UCSD-AML1 (cell line): ENCODE results near the gene HOXA7.
A peak's percentile ranks its signal among the peaks of the same experiment; 100 is the strongest.

Source experiments
- DNase-seq: peaks from one replicate; lab custom pipeline; 2025; ENCODE audit not compliant: unreplicated experiment; lab: John Stamatoyannopoulos, UW

Gene HOXA7

GRCh38 chr7:27160546-27161213, 4.2 kb upstream of the HOXA7 start:
- peak; percentile 75 for DNase-seq

DNA sequence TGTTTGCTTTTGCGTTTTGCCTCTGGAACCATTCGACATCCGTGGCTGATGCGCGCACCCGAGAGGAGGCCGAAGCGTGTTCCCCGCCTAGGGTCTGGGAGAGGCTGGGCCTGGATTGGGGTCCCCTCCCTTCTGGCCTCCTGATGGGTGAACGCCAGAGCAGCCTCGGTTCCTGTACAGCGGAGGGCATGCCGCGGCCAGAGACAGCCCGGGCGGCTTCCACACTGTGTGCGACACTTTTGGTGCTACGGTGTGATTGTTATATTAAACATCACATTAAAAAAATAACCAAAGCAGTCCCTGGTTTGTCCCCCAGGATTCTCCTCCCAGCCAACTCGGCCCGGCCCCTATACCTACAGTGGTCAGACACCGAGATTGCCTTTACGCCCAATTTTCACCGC, 3.7 kb upstream of the HOXA7 start:
- DNase-seq = peak; percentile 34

DNA sequence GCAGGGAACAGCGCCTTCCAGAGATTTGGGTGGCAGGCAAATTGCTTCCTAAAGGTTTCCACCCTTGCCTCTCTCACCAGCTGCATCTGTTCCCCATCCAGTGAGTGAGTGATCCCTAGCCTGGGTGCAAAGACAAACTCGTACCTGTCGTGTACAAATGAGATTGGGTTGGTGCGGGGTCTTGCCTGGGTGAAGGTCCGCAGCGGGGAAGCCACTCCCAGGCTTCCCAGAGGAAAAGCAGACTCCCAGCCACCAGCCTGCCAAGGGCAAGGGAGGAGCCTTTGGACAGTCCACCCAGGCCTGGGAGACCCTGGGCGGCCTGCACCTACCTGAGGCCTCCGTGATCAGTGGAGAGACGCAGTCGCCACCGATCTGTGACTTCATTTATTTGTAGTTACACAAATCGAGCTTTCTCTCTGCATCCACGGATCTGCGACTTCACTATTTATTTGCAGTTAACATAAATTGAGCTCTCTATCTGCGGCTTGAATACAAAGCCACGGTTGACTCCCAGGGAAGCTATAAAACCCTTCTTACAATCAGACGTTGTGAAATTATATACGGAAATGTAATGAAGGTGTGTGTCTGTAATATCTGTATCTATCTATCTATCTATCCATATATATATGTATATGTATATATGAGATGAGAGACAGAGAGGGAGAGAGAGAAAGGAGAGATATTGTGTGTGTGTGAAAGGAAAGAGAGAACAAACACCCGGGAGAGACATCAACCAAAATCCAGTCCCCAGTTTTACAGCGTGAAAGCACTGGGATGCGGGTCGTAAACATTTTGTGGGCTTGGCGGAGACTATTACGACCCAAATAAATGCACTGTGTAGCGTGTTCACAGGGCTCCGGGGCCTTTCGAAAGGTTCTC, 3.0 kb upstream of the HOXA7 start:
- DNase-seq = peak; percentile 17

DNA sequence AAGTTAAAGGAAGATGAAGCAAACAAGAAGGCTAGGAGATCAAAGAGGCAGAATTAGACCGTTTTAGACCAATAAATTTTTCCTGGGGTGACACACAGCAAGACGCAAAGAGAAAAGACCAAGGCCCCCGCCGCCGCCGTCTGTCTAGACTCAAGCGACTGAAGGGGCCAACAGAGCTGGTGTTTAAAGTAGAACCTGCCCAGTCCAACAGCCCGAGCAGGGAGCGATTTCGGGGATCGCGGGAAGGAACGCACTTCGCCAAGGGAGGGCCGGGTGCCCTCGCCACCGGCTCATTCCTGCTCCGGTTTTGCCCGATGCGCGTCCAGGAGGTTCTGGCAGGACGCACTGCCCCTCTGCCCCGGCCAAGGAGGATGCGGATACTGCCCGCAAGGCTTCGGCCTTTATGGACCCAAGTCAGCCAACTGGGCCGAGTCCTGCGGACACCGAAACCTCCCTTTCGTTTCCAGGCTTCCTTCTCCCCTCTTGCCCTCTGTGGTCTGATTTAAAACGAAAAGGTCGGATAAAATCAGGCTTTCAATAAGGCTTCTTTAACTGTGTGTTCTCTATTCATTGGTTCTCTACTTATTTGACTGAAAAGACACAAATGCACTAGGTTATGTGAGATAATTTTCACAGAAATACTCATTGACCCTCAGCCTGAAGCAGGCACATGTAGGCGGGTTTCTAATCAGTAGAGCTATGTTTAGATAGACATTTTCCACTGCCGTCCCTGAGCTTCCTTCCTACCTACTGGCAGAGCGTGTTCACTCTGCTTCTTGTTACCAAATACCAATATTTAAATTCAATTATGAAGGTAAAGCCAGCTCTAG, 2.2 kb upstream of the HOXA7 start:
- peak; percentile 21 for DNase-seq

- peak; percentile 42 for DNase-seq
These were observed 1.4 kb upstream of the HOXA7 start for GRCh38 chr7:27157702-27158431.

GRCh38 chr7:27156916-27157701, 634 bp upstream of the HOXA7 start:
- peak; percentile 24 for DNase-seq

DNA sequence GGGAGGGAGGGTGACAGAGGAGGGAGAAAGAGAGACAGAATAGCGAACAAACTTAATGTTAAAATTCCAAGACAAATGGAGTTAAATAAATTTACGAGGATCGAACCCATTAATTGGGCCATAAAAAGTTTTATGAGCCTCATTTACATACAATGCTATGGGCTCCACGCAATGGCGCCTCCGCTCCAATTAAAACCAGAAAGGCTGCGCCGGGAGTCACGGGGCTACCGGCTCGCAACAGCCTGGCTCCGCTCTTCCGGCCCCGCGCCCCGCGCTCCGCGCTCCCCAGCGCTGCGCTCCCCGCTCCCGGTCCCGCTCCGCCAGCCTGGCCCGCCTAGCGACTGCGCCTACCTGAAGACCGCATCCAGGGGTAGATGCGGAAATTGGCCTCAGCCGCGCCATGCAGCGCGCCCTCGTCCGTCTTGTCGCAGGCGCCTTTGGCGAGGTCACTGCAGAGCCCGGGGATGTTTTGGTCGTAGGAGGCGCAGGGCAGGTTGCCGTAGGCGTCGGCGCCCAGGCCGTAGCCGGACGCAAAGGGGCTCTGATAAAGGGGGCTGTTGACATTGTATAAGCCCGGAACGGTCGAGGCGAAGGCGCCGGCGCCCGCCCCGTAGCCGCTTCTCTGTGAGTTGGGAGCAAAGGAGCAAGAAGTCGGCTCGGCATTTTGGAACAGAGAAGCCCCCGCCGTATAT, 513 bp downstream of the HOXA7 start:
- peak; percentile 34 for DNase-seq

GRCh38 chr7:27154901-27155815, 1.3 kb downstream of the HOXA7 start:
- no peak for DNase-seq

GRCh38 chr7:27154369-27154768, 2.1 kb downstream of the HOXA7 start:
- no peak for DNase-seq

DNA sequence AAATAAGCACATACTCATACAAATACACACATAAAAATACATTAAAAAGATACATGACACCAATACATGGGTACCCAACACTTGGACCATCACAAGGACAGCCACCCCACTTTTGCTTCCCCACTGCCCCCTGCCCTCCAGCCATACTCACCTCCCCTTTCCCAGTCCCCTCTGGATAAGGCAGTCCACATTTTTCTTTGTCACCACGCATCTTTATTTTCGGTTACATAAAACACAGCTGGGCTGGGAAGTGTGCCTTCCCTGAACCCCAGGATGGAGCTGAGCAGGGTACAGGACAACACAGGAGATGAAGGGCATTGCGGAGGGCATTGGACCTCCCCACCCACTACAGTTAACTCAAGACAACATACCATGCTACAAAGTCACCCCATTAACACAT, 2.9 kb downstream of the HOXA7 start:
- DNase-seq = no peak

DNA sequence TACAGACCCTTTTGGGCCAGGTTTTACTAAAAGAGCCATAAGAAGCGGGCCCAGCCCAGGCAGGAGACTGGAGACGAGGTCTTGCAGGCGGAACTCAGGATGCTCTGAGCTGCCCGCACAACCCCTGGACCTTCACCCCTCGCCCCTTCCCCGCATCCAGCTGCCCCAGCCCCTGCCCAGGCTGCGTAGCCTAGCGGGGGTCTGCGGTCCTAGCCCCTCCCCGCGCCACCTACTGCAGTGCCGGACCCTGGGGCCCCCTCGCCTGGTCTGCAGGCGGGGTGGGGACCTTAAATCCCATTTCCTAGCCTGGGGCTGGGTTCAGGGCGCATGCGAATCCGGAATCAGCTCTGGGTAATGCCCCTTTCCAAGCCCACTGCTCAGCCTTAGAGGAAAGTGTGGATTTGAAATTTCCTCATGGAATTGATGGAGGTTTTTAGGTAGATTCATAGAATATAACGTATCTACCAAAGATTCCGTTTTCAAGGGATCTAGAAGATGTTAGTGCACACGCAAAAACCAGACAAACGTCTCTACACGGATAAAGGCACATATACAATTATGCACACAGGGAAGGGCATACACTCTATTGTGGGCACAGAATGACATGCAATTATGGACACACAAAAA, 3.5 kb downstream of the HOXA7 start:
- DNase-seq = no peak

DNA sequence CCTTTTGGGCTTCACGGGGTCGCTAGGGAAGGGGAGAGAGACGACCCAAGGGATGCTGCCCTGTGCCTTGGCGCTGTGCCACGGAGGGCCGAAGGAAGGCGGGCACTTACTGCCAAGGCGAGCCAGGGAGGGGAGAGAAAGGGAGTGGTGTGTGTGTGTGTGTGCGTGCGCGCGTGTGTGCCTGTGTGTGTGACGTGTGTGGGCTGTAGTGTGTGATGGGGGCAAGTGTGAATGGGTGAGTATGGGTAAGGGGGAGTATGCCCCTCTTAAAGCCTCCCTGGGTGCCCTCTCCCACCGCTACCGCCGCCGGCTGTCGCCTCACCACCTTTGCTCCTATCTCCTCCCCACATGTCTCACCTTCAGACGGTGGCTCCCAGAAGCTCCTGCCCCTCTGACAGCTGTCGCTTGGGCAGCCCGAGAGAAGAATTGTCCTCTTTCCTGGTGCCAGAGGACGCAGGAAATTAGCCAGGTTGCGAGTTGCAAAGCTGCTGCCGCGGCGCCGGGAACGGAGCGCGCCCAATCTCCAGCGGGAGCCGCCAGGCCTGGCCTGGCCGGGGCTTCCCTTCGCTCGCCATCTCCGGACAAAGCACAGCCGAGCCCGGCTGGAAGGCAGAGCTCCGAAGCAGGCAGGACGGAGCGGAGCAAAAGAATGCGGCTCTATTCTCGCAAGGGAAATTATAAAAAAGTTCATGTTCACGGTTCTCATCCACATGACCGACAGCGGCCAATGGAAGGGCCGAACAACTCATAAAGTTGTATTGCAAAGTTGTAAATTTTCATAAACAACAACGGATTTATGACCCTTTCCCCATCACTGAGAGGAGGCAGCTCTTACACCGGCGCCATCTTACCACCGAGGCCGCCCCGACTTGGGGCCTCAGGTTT, 4.3 kb downstream of the HOXA7 start, which contains the start of gene HOXA3:
Gene HOXA3 (minus strand): TSS at position 653 of the 885 bp plus-strand sequence. CDS start 41,943 bp downstream, outside the sequence.
- DNase-seq = peak; percentile 37

GRCh38 chr7:27151341-27151930, 5.0 kb downstream of the HOXA7 start:
- DNase-seq = peak; percentile 49

DNA sequence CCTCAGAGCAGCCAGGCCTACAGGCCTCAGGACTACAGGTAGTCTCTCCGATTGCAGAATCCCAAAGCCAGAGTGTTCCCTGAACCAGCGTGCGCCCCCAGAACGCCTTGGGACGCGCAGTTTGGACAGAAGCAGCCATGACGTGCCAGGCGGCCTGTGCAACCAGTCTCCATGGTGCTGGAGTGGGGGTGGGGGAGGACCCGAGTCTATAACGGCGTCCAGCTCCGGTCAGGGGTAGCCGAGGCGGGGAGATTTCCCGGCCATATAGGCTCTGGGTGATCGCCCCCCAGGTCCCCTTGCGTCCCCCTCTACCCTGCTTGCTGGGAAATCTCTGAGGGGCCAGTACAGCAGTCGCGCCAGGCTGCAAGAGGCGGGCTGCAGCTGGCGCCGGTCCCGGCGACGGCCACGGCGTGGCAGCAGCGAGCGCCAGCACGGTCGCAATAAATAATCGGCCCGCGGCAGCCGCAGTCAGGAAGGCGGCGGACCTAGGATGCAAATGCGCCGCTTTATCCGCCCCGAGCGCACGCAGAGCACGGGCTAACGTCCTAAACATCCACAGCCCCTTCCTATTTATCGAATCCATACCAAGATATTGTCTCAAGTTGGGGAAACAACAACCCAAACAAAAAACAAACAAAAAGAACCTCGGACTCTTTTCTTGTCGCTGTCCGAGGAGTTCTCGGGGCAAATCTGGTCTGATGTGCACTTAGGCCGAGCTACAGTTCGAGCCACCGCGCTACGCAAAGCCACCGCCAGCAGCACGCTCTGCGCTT, 5.7 kb downstream of the HOXA7 start:
- peak; percentile 70 for DNase-seq

GRCh38 chr7:27149842-27150567, 6.5 kb downstream of the HOXA7 start:
- DNase-seq = no peak
